Dermis microvascular lymphatic vessel endothelial cell (primary cell): ENCODE measurements around the gene ZNF23. TPM values are rescaled to one million over a fixed set of nuclear protein-coding genes. Genes with fewer than 3 reads are reported as not detected.
A peak's percentile ranks its signal among the peaks of the same experiment; 100 is the strongest.

Experiments used
- DNase-seq, 2 donors: peaks; one replicate each; pipeline versions ENCODE4 v3.0.0 to v3.0.0-alpha.2; 2010; ENCODE audit warnings: low read depth in 2 of 2
- total RNA-seq: library from RNA; depleted of rRNA; stranded (reverse); fragments of >200 nt; gene quantifications from 2 replicates; pipeline ENCODE4 v1.2.1, GENCODE V29; 2014

The ZNF23 gene
- total RNA-seq, 1 donor from 2014 or later = 2.4 TPM

GRCh38 chr16:71472051-71472450, 10.0 kb upstream of the ZNF23 start:
- DNase-seq = no peak

GRCh38 chr16:71467810-71468209, 5.8 kb upstream of the ZNF23 start:
- peak in 1 of 2 donors; percentile 60 for DNase-seq

DNA sequence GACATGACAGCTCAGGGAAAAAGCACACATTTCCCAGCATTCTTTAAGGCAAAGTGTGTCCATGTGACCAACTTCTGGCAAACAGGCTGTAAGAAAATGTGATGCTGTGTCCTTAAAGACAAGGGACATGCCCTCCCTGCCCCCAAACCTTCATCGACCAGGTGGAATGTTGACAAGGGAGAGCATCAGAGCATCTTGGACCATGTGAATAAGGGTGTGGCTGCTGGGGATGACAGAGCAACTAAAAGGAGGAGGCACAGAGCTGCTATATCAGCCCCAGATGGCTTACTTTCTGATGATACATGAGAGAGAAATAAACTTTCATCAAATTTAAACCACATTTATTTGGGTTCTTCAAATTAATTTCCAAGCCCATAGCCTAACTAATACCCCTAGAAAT, 2.2 kb upstream of the ZNF23 start:
- no peak for DNase-seq

- DNase-seq = no peak
Observed at GRCh38 chr16:71460941-71461340, 1.1 kb downstream of the ZNF23 start.

DNA sequence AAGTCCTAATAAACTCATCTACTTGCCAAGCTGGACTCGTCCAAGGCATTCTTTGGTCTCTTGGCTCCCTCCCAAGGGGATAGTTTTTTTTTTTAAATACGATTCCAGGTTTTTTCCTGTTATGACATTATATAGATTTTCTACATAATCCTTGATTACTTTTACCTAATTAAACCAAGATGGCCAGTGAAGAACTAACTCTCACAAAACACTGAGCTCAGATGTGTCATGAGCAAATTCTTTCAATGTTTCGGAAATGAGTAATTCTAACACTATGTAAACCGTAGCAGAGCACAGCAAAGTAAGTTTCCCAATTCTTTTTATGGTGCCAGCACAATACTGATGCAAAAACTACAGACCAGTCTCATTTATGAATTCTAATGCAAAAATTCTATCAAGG, 1.8 kb downstream of the ZNF23 start:
- DNase-seq = no peak

- DNase-seq = no peak
Observed at GRCh38 chr16:71459510-71459909, 2.5 kb downstream of the ZNF23 start.

GRCh38 chr16:71456801-71457200, 5.2 kb downstream of the ZNF23 start:
- DNase-seq = no peak

- DNase-seq = no peak
Observed at GRCh38 chr16:71453036-71453435, 9.0 kb downstream of the ZNF23 start.

DNA sequence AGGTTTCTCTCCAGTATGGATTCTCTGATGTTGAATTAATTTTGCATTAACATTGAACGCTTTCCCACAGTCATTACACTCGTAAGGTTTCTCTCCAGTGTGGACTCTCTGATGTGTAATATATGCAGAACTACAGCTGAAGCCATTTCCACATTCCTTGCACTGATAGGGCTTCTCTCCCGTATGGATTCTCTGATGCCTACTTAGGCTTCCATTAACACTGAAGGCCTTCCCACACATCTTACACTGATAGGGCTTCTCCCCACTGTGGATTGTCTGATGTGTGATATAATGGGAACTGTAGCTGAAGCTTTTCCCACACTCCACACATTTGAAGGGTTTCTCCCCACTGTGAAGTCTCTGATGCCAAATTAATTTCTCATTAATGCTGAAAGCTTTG, 13.0 kb downstream of the ZNF23 start:
- no peak for DNase-seq

- no peak for DNase-seq
Observed at GRCh38 chr16:71448274-71448866, 13.7 kb downstream of the ZNF23 start.

DNA sequence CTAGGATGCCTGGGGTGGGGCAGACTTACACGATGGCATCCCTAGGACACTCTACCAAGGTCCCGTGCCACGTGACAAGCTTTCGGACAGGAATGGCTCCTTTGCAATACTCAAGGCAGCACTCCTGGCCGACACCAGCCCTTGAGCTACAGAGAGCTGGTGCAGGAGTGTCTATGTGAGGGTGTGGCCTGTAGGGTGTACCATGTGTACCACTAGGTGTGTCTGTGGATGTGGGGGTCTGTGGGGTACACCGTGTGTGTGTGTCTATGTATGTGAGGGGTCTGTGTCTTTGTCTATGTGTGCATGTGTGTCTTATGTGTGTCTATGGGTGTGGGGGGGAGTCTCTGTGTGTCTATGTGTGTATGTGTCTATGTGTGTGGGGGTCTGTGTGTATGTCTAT, 18.3 kb downstream of the ZNF23 start:
- no peak for DNase-seq

DNA sequence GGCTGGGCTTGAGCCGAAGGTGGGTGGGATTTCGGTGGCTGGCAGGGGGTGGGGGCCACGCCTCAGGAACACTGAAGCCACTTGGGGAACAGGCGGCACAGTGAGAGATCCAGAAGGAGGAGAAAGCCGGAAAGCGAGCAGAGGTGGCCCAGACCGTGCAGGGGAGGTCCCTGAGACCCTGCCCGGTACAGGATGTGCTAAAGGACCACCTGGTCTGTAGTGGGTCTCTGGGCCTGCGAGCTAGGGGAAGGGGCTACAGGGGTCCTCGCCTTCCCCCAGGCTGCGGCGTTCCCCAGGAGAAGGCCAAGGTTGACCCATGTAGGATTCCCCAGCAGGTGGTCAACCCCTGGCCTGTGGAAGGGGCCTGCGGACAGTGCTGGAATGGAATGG, 20.0 kb downstream of the ZNF23 start, which contains the start of gene TLE7:
Gene TLE7 (minus strand): TSS at position 4 of the 390 bp plus-strand sequence. CDS start 8,730 bp downstream, outside the sequence.
- no peak for DNase-seq

DNA sequence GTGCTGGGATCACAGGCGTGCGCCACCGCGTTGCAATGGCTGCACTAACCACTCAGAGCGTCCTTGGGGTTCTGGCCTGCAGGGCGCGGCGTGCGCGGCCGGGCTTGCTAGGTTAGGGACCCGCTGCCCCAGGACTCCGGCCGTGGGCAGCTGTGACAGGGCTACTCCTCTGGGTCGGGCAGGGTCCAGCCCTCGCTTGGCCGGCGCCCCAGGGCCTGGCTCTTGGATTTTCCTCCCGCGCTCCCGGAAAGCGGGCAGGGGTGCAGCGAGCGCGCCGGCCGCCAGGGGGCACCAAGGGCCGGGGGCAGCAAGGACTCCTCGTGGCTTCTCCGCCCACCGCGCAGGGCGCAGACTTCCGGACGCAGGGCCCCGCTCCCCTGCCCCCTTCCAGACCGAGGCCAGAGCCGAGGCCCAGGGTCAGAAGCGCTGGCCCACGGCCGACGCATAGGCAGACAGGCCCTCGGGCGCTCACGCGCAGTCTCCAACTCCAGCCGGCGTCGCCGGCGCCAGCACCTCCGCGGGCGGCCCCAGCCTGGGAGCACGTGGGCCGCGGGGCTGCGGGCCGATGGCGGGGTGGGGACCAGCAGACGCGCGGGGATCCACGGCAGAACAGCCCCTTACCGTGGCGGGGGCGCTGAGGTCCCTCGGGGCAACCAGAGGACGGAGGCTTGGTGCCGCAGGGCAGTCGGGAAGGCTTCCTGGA, 20.5 kb downstream of the ZNF23 start:
- no peak for DNase-seq

DNA sequence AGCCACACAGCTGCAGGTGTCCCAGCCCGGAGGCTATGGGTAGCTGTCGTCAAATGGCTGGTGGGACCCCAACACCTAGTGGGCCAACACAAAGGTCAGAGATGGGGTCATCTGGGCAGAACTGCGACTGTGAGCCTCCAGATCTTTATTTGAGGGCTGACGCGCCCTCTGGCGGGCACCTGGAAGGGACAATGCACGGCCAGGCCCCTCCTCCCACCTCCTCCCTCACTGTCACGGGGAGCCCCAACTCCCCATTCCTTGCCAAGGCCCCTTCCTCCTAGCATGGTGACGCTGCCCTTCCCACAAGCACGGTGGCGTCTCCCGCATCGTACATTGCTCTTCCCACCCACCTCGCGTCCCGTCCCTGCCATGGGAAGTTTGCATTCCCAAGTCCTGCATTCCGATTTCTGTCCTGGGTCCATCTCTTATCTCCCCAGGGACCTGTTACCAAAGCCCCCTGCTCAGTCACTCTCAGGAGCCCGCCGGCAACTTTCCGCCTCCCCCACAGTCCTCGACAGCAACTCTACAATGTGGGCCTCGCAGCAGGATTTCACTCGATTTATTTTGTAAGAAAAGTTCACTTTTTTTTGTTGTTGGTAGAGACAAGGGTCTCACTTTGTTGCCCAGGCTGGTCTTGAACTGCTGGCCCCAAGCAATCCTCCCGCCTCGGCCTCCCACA, 21.2 kb downstream of the ZNF23 start:
- DNase-seq = no peak

DNA sequence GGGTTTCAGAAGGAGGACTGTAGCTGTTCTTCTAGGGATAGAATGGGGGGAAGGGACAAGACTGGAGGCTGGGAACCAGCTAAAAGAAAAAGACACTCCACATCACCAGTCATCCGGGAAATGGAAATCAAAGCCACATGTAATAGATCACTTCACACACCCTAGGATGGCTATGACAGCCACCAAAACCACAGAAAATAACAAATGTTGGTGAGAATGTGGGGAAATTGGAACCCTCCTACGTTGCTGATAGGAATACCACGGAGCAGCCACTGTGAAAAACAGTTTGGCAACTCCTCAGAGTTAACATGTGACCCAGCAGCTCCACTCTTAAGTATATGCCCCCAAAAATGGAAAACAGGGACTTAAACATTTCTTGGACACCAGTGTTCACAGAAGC, 22.5 kb downstream of the ZNF23 start:
- no peak for DNase-seq

DNA sequence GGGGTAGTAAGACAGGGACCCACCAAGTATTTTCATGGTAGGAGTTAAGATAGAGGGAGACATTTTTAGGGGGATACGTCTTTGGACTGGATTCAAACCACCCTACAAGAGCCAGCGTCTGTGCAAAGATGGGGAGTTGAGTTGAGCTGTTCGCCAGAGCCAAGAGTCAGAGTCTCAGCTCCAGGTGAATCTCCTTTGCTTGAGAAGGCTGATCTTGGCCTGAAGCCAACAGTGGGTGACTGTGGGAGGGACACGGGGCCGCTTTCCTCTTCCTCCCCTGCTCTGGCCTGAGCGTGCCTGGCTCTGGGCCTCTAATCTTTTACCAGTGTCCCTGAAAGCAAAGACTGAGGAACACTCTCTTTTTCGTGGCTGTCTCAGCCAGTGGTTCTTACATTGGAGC, 25.6 kb downstream of the ZNF23 start:
- DNase-seq = no peak

DNA sequence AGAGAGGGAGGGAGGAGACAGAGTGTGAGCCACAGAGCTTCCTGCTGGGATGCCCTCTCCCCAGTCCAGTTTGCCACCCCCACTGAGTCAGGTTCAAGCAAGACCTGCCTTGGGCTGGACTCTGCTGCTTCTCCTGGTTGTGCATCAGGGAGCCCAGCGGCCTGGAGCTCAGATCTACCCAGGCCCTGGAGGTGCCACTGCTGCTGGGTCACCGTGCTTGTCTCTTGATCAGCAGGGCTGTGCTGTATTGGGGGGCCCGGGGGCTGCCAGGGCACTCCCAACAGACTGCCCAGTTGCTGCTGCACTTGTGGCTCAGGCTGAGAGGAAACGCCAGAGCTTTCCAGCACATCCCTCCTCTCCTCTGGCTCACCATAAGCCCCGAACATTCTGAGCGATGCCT, 29.1 kb downstream of the ZNF23 start:
- DNase-seq = no peak

DNA sequence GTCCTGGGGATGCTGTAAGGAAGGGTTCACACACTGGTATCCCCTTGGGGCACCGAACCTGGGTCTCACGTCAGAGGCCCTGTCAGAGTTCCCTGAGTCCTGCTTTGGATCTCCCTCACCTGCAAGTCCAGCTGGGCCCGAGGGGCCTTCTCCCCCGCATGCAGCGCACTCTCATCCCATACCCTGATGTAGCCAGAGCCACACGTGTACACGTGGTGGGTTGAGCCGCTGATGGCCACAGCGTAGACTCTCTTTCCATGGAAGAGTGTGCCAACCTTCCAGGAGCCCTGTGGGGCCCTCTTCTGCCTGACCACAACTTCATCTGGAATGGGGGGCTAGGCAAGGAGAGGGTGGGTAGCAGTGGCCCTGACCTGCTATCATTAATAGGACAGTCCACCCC, 30.1 kb downstream of the ZNF23 start:
- DNase-seq = no peak

GRCh38 chr16:71431176-71431575, 30.9 kb downstream of the ZNF23 start:
- DNase-seq = no peak

DNA sequence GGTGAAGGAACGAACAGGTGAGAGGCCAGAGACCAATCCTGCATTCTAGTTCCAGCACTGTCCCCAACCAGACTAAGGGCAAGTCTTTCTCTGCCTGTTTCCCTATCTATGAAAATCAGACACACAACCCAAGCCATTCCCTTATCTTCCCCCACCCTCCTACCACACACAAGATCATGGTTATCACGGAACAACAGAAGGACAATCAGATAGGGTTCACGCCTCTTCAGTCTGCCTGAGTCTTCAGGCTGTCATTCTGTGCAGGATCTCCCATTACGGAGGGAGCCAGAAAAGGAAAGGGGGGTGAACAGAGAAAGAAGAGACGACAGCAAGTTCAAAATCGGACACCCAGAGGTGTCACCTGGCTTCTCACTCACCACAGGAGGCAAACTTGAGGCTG, 31.3 kb downstream of the ZNF23 start:
- no peak for DNase-seq

- no peak for DNase-seq
Observed at GRCh38 chr16:71429581-71429980, 32.5 kb downstream of the ZNF23 start.

GRCh38 chr16:71428883-71429282, 33.2 kb downstream of the ZNF23 start:
- no peak for DNase-seq

GRCh38 chr16:71428385-71428784, 33.7 kb downstream of the ZNF23 start:
- DNase-seq = no peak
